ENCODE data around the gene BAIAP2.
A peak's percentile ranks its signal among the peaks of the same experiment; 100 is the strongest.

Gene BAIAP2

GRCh38 chr17:81128774-81129173 lies 93.8 kb downstream of the BAIAP2 start:
- no peak for DNase-seq

GRCh38 chr17:81129289-81129688 lies 94.3 kb downstream of the BAIAP2 start:
- no peak for DNase-seq

- no peak for DNase-seq
Measured at GRCh38 chr17:81129711-81130367, 94.9 kb downstream of the BAIAP2 start.

- DNase-seq, result no peak
Measured at GRCh38 chr17:81130385-81131361, 95.7 kb downstream of the BAIAP2 start.

DNA sequence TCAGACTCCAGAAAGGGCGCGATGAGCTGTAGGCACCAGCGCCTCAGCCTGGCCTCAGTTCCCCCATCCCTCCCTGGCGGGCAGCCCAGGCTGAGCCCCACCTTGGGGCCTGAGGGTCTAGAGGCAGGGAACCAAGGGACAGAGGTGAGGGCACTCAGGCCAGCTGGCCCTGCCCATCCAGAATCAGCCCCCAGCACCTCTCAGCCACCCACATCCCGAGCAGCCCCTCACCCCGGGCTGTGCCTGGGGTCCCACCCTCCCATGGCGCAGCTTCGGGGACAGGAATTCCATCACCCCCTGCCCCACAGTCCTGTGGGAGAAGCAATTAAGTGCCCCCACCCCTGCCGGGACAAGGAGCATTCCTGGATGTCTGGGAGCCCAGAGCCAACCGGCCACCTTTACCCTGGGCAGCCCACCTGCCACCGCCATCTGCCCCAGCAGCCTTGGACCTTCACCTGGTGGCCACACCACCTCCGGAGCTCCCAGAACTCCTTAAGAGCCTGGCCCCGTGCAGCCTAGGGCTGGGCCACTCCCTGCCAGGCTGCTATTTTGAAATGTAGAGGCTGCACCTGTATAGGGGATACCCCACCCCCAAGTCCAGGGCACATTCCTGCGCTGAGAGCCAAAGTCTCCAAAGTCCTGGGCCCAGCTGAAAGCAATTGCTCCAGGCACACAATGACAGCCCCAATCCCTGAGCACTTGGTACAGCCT lies 96.7 kb downstream of the BAIAP2 start:
- no peak for DNase-seq

GRCh38 chr17:81132197-81132540 lies 97.2 kb downstream of the BAIAP2 start:
- no peak for DNase-seq

DNA sequence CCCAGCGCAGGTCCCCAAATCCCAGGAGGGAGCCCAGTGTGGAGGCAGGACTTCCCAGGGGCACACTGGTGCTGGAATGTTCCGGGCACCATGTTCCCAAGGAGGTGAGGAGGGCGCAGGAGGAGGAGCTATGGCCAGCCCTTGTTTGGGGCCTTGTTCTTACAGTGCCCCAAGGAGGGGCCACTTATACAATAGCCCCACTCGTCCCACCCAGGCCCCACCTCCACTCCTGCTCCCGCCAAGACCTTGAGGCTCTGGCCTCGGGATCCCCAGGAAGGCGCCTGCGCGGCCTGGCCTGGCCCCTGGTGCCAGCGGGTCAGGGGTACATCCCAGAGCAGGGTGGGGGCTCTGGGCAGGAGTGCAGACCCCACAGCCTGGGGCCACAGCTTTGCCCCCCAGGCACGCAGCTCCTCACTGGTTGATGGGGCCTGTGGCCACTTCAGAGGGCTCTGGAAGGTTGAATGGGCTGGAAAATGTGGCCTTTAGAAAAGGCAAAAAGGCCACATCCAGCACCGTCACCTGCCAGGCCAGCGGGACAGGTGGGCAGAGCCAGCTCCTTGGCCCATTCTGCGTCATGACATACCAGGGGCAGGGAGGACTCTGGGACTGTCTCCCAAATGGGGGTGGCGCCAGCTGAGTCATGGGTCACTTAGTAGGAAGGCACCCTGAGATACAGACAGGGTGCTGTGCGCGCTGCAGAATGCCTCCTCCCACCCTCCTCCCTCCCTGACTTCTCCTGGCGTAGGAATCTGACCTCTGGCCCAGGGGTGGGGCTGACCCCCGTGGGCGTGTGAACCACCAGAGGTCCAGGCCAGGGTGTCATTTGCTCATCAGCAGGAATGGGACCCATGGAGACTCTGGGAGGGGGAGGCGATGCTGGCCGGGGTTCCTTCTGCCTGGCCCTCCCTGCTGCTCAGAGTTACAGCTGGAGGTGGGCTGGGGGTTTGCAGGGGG lies 98.1 kb downstream of the BAIAP2 start:
- no peak for DNase-seq

DNA sequence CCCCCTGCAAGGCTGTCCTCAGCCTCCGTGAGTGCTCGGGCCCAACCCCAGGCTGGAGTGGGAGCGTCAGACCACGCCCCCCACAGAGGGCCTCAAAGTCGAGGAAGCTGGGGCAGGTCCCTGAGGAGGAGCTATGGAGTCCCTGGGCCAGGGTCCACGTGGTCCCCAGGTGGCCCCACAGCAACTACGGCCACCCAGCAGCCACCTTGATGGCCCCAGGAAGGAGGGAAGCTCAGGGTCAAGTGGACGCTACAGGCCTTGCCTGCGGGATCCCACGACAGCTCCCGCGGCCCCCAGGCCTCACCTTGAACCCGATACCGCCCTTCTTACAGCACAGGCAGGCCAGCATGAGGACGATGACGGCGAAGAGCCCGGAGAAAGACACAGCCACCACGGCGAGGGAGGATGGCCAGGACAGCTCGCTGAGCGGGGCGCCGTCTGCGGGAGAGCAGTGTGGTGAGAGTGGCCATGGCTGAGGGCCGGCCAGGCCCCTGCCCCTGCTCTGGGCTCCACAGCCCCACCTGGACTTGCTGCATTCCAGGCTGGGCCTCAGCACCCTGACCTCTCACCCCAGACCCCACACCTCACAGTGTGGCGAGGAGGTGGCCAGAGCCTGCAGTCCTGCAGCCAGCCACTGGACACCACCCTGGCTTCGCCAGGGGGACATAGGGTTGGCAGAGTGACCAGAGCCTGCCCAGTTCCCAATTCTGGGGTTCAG lies 99.3 kb downstream of the BAIAP2 start:
- no peak for DNase-seq

- no peak for DNase-seq
Measured at GRCh38 chr17:81135505-81136278, 100.7 kb downstream of the BAIAP2 start.

- DNase-seq, result no peak
Measured at GRCh38 chr17:81136366-81136765, 101.4 kb downstream of the BAIAP2 start.

DNA sequence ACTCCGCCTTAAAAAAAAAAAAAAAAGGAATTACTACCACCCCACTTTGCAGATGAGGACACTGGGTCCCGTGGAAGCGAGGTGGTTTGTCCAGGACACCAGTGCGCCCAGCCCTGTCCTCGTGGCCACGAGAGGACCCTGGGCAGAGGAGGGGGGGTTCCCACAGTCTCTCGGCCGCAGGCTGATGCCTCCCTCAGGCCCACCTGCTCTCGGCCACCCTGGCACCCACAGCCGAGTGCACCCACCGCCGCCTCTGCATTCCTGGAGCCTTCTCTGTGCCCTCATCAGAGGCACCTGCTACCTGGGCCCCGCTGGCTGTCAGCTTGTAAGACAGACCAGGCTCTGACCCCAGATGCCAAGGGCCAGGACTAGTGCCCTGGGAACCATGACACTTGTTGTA lies 102.3 kb downstream of the BAIAP2 start:
- no peak for DNase-seq

DNA sequence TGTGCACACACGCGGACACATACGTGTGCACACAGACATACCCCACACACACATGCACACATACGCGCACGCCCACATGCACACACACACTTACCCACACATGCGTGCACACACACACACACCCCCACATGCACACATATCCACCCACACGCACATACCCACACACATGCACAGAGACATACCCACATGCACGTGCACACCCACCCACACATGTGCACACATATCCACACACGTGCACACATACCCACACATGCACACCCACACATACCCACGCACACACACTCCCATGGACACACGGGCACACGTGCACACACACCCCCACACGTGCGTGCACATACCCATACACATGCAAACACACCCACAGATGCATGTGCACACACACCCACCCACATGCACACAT lies 103.1 kb downstream of the BAIAP2 start:
- no peak for DNase-seq

DNA sequence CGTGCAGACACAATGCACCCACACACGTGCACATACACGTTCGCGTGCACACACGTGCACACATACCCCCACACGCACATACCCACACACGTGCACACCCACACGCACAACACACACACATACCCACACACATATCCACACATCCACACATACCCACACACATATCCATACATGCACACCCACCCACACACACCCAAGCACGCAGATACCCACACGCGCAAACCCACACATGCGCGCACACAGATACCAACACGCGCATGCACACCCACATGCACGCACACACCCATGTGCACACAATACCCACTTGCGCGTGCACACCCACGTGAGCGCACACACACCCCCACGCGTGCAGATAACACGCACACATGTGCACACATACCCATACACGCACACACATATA lies 103.5 kb downstream of the BAIAP2 start:
- no peak for DNase-seq

DNA sequence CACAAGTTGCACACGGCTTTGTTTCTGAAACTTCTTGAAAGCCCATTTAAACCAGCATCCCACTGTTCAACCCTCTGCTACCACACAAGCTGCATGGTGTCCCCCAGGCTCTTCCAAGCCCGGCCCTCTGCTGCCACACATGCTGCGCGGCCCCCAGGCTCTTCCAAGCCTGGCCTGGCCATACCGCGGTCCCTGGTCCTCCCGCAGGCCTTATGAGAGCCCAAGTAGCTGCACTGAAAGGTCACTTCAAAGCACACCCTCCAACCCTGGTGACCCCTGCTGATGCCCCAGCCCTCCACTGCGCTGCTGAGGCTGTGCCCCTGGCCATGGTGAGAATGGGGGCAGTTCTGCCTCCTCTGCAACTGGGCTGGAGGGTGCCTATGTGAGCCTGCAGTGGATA lies 104.5 kb downstream of the BAIAP2 start:
- DNase-seq, result no peak

GRCh38 chr17:81140018-81140417 lies 105.1 kb downstream of the BAIAP2 start:
- no peak for DNase-seq

DNA sequence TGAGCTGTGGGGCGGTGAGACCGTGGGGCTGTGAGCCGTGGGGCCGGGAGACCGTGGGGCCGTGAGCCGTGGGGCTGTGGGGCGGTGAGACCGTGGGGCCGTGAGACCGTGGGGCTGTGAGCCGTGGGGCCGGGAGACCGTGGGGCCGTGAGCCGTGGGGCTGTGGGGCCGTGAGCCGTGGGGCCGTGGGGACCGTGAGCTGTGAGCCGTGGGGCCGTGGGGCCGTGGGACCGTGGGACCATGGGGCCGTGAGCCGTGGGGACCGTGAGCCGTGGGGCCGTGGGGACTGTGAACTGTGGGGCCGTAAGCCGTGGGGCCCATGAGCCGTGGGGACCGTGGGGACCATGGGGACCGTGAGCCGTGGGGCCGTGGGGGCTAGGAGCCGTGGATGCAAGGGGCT lies 105.7 kb downstream of the BAIAP2 start:
- DNase-seq, result no peak

DNA sequence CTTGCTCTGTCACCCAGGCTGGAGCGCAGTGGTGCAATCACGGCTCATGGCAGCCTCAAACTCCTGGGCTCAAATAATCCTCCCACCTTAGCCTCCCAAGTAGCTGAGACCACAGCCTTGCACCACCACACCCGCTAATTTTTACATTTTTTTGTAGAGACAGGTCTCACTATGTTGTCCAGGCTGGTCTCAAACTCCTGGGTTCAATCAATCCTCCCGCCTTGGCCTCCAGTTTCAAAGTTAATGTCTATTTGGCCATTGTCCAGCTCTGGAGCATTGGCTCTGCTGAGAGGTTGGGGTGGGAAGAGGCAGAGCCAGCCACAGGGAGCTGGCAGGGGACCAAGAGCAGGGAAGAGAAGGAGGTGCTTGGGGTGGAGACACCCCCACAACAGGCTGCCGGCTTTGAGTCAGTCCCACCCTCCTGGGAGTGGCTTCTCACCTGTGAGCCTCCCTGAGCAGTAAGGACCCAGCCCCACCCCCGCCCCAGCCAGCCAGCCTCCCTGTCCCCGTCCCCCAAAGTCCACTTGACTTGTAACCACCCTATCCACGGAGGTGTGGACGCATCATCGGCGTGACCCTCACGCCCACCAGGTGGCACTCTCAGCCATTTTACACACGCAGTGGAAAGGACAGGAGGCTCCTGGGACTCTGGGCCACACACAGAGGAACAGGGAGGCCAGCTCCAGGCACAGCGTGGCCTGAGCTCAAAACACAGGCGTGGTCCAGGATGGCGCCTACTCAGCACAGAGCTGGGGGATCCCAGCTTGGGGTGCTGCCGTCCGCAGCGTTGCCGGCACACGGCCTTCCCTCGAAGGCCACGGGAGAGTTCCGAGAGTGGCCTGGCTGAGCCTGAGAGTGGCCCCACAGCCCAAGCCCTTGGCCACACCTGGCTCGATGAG lies 107.6 kb downstream of the BAIAP2 start:
- DNase-seq, result peak; percentile 47

GRCh38 chr17:81143200-81143527 lies 108.2 kb downstream of the BAIAP2 start:
- DNase-seq, result no peak

- no peak for DNase-seq
Measured at GRCh38 chr17:81143717-81144422, 108.9 kb downstream of the BAIAP2 start.
